Cardiac fibroblast (primary cell): ENCODE data around the gene ITGBL1.
A peak's percentile ranks its signal among the peaks of the same experiment; 100 is the strongest.

Experiments used
- DNase-seq, 2 donors: peaks; one replicate each; pipeline versions ENCODE4 v3.0.0 to v3.0.0-alpha.2; 2010; ENCODE audit warnings: low read depth in 2 of 2
- H3K4me3 ChIP-seq, 2 donors: replicated peaks in 1 of 2; 1 replicate in 1 of 2; 2 replicates in 1 of 2; pipeline ENCODE4 v1.5.1; 2011; ENCODE audit warnings: low read depth in 2 of 2, low read length in 2 of 2, mild to moderate bottlenecking in 2 of 2, moderate library complexity in 1 of 2
- CTCF ChIP-seq: IDR thresholded peaks from one replicate; pipeline ENCODE4 v1.5.1; 2011; ENCODE audit warnings: low read depth, mild to moderate bottlenecking, low read length, inconsistent platforms

The ITGBL1 gene

GRCh38 chr13:101516262-101516661 lies 63.8 kb downstream of the ITGBL1 start:
- DNase-seq = no peak
- TF ChIP-seq CTCF = no peak
- no peak overlapping the region for H3K4me3 ChIP-seq

- H3K4me3 ChIP-seq = no peak overlapping the region
- no peak for TF ChIP-seq CTCF
- peak; percentile 38 to 83 for DNase-seq
Measured at GRCh38 chr13:101520672-101521071, 68.2 kb downstream of the ITGBL1 start.

GRCh38 chr13:101521371-101521770 lies 68.9 kb downstream of the ITGBL1 start:
- no peak for TF ChIP-seq CTCF
- H3K4me3 ChIP-seq = no peak overlapping the region
- DNase-seq = no peak

GRCh38 chr13:101522607-101523006 lies 70.1 kb downstream of the ITGBL1 start:
- no peak for TF ChIP-seq CTCF
- no peak for DNase-seq

GRCh38 chr13:101523154-101524131 lies 71.0 kb downstream of the ITGBL1 start:
- no peak for TF ChIP-seq CTCF

More at GRCh38 chr13:101522607-101523006, 70.1 kb downstream of the ITGBL1 start:
- H3K4me3 ChIP-seq = no peak overlapping the region

DNA sequence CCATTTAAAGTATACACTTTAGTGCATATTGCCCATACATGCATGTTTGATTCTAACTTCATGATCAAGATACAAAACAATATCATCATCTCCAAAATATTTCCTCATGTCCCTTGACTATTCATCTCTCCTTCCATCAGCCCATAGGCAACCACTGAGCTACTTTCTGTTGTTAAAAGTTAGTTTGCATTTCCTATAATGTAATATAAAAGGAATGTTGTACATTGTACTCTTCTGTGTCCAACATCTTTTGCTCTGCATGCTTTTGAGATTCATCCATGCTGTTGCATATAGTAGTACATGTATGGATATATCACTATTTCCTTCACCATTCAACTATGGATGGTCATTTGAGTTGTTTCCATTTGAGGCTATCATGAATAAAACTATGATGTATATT lies 74.7 kb downstream of the ITGBL1 start:
- DNase-seq = peak in 1 of 2 donors; percentile 60
- H3K4me3 ChIP-seq = no peak overlapping the region
- no peak for TF ChIP-seq CTCF

More at GRCh38 chr13:101523154-101524131, 71.0 kb downstream of the ITGBL1 start:
- H3K4me3 ChIP-seq = no peak overlapping the region
- peak; percentile 26 to 88 for DNase-seq
